Measurements from ENCODE around the gene CRTC1. TPM values are rescaled to one million over a fixed set of nuclear protein-coding genes. Genes with fewer than 3 reads are reported as not detected.

CRTC1 gene
- total RNA-seq, 1 experiment from 2014 or later = 19.0 TPM

GRCh38 chr19:18665771-18666202, 17.7 kb upstream of the CRTC1 start:
- no peak overlapping the region for H4K91ac ChIP-seq (ENCODE audit: insufficient read length, low read depth, low read length)
- peaks cover 0 to 23% (median 14%) of the 10 kb centered on the region in 3 experiments; a peak in 5 of 7 replicates for H3K36me3 Mint-ChIP-seq (ENCODE audit: insufficient read depth in 1 of 3, low read depth in 3 of 3)
- no peak overlapping the region for H4K5ac ChIP-seq (ENCODE audit: insufficient read length, low read depth, low read length)
- no peaks in the 10 kb centered on the region for H3K27me3 Mint-ChIP-seq (ENCODE audit: low read depth)
- H3K79me1 ChIP-seq (ENCODE audit: insufficient read depth, low read depth, low read length, poor library complexity, severe bottlenecking) = no peaks in the 10 kb centered on the region
- no peaks in the 10 kb centered on the region for H3K9me3 Mint-ChIP-seq
- no peak overlapping the region for H3K14ac ChIP-seq (ENCODE audit: insufficient read depth, low read length)
- H2BK5ac ChIP-seq (ENCODE audit: insufficient read length, low read length) = no peak overlapping the region
- peaks cover 3 to 5% of the 10 kb centered on the region in 2 experiments for H3K4me1 Mint-ChIP-seq
- H2AK5ac ChIP-seq (ENCODE audit: insufficient read length, low read length) = no peak overlapping the region
- H3K9ac ChIP-seq (ENCODE audit: extremely low read depth, insufficient read length, low read length) = no peak overlapping the region
- H2BK12ac ChIP-seq (ENCODE audit: insufficient read length, low read depth, low read length) = no peak overlapping the region
- no peaks in the 10 kb centered on the region for H3K79me2 ChIP-seq (ENCODE audit: insufficient read depth, low read length)
- no peak for DNase-seq
- H3K27ac ChIP-seq (ENCODE audit: insufficient read length, low read depth, low read length) = no peak overlapping the region
- H3K23me2 ChIP-seq (ENCODE audit: insufficient read length, low read depth, low read length, poor library complexity, severe bottlenecking) = no peaks in the 10 kb centered on the region
- no peaks in the 10 kb centered on the region for H3K27me3 ChIP-seq (ENCODE audit: insufficient read depth, low read length)
- no peak overlapping the region for H3K4ac ChIP-seq (ENCODE audit: low read depth, low read length)
- H3K23ac ChIP-seq (ENCODE audit: insufficient read length, low read depth, low read length) = no peak overlapping the region
- no peak overlapping the region for H3K4me3 Mint-ChIP-seq
- H2AFZ ChIP-seq (ENCODE audit: low read length) = no peak overlapping the region
- no peak overlapping the region for H2BK20ac ChIP-seq (ENCODE audit: low read depth, low read length, poor library complexity, severe bottlenecking)
- H2BK15ac ChIP-seq (ENCODE audit: low read depth, low read length) = no peak overlapping the region
- H4K8ac ChIP-seq (replicated peaks; ENCODE audit: insufficient read length, low read depth, low read length) = no peak overlapping the region
- no peaks in the 10 kb centered on the region for H3K4me1 ChIP-seq (ENCODE audit: insufficient read depth, low read length)
- H3T11ph ChIP-seq (ENCODE audit: low read length) = no peak overlapping the region
- H3K56ac ChIP-seq (ENCODE audit: insufficient read length, low read depth, low read length) = no peak overlapping the region
- H4K20me1 ChIP-seq (ENCODE audit: control insufficient read depth, insufficient read depth, insufficient read length) = no peaks in the 10 kb centered on the region
- no CpG with 5 or more reads among the region's 22 CpGs for WGBS (ENCODE audit: extremely low coverage, insufficient read length, low lambda C conversion rate)
- TF ChIP-seq CTCF (conservative IDR thresholded peaks at IDR 0.05) = no peak
- no peak overlapping the region for H3K27ac Mint-ChIP-seq
- no peak overlapping the region for H3K18ac ChIP-seq (ENCODE audit: insufficient read length, low read depth, low read length)
- no peaks in the 10 kb centered on the region for H3K9me3 ChIP-seq (ENCODE audit: control insufficient read depth, low read depth, low read length)
- H3K4me2 ChIP-seq (ENCODE audit: insufficient read depth, insufficient read length, low read length) = no peak overlapping the region
- no peak overlapping the region for H2BK120ac ChIP-seq (ENCODE audit: low read depth, low read length, poor library complexity, severe bottlenecking)

Measured in H9 (cell line).